Spleen (tissue), 11 donors: ENCODE measurements around the gene CNTN5. TPM values are rescaled to one million over a fixed set of nuclear protein-coding genes. Genes with fewer than 3 reads are reported as not detected.

Experiments
- DNase-seq: peaks from one replicate; pipeline ENCODE4 v3.0.0-alpha.2; 2020
- H3K27ac ChIP-seq, 8 donors: fragments of 200-600 bp; sonication (generic) in 7 of 8; 1 replicate in 4 of 8; 2 replicates in 4 of 8; pipeline versions ENCODE4 v1.5.0 to v1.8.0; 2016 to 2021; ENCODE audit warnings: inconsistent platforms in 4 of 8, mild to moderate bottlenecking in 4 of 8, moderate library complexity in 1 of 8
- H3K27me3 ChIP-seq, 7 donors: fragments of 200-600 bp; sonication (generic) in 6 of 7; replicated peaks in 1 of 7; 1 replicate in 4 of 7; 2 replicates in 3 of 7; pipeline versions ENCODE4 v1.5.0 to v1.8.0; 2016 to 2021; ENCODE audit warnings: inconsistent platforms in 3 of 7, mild to moderate bottlenecking in 1 of 7
- H3K36me3 ChIP-seq, 6 donors: fragments of 200-600 bp; sonication (generic) in 5 of 6; 1 replicate in 4 of 6; 2 replicates in 2 of 6; pipeline versions ENCODE4 v1.5.0 to v1.8.0; 2016 to 2021; ENCODE audit warnings: inconsistent platforms in 2 of 6
- H3K4me1 ChIP-seq, 6 donors: fragments of 200-600 bp; sonication (generic) in 5 of 6; 1 replicate in 3 of 6; 2 replicates in 3 of 6; pipeline versions ENCODE4 v1.5.0 to v1.8.0; 2016 to 2021; ENCODE audit warnings: inconsistent platforms in 3 of 6
- H3K4me3 ChIP-seq, 8 donors: fragments of 200-600 bp; sonication (generic) in 7 of 8; 1 replicate in 4 of 8; 2 replicates in 4 of 8; pipeline versions ENCODE4 v1.5.0 to v1.8.0; 2016 to 2021; ENCODE audit warnings: inconsistent platforms in 4 of 8, mild to moderate bottlenecking in 4 of 8, moderate library complexity in 2 of 8
- H3K9me3 ChIP-seq, 8 donors: fragments of 200-600 bp; sonication (generic) in 7 of 8; 1 replicate in 4 of 8; 2 replicates in 4 of 8; pipeline versions ENCODE4 v1.5.0 to v1.8.0; 2016 to 2021; ENCODE audit warnings: inconsistent platforms in 4 of 8
- POLR2A ChIP-seq, 3 donors: fragments of 450-650 bp; IDR thresholded peaks; one replicate each; pipeline ENCODE4 v1.5.1; 2017; ENCODE audit warnings: antibody characterized with exemption in 3 of 3, mild to moderate bottlenecking in 1 of 3
- POLR2AphosphoS5 ChIP-seq, 3 donors: sonication (generic); formaldehyde crosslinking; IDR thresholded peaks; one replicate each; pipeline ENCODE4 v1.5.1; 2017; ENCODE audit warnings: antibody characterized with exemption in 3 of 3
- WGBS, 5 donors: extraction: QIAGEN DNeasy Blood & Tissue Kit in 3 of 5; methylation state at CpG; one replicate each; pipeline versions ENCODE4 v1.1.5 to v1.1.7; 2013 to 2018; 5-methylcytosine and 5-hydroxymethylcytosine counted together
- intact Hi-C: fragments of 100-400 bp; cut with DNase I; formaldehyde crosslinking; loops from one replicate; pipeline ENCODE4 v1.15.0; 2023; ENCODE audit warnings: low total_unique reads
- polyA plus RNA-seq, 3 donors: library from polyadenylated mRNA; stranded (reverse); fragments of 200-250 nt; gene quantifications; one replicate each; pipeline ENCODE4 v1.2.1, GENCODE V29; 2013
- total RNA-seq, 7 donors: library from RNA; depleted of rRNA in 3 of 7; stranded (reverse); fragments of >200 nt in 3 of 7; fragmentation: NEBNext Ultra II Directional in 4 of 7; extraction: Animal tissue kit (Norgen Biotek cat#: 25700) in 4 of 7; gene quantifications; one replicate each; pipeline versions ENCODE4 v1.1.0 to v1.2.1, GENCODE V29; 2016 to 2021
- TF ChIP-seq, protein P1 (sequence below), 11 experiments: fragments of 200-600 bp in 7 of 11; fragments of 450-650 bp in 4 of 11; sonication (generic) in 4 of 11; IDR thresholded peaks in 8 of 11; conservative IDR thresholded peaks in 3 of 11; 1 replicate in 7 of 11; 2 replicates in 4 of 11; pipeline versions ENCODE4 v1.4.0 to v1.8.0; 2016 to 2021; ENCODE audit warnings: antibody characterized with exemption in 11 of 11, inconsistent platforms in 4 of 11, mild to moderate bottlenecking in 1 of 11
- donor health status: healthy with polysubstance abuse.
- donor health status: DM: no; HTN: no; CAD: no; lungs with moderate emphysema.
- donor health status: DM: no; HTN: no; CAD: no.
- donor health status: Bipolar disorder and iron deficiency.
- donor health status: healthy.
- donor health status: DM: no; HTN: no; CAD: no.
- donor health status: DM: yes; HTN: yes; CAD: no.

CNTN5 gene
- total and polyA plus RNA-seq, 10 donors = 0.02 TPM; not detected in 8

DNA sequence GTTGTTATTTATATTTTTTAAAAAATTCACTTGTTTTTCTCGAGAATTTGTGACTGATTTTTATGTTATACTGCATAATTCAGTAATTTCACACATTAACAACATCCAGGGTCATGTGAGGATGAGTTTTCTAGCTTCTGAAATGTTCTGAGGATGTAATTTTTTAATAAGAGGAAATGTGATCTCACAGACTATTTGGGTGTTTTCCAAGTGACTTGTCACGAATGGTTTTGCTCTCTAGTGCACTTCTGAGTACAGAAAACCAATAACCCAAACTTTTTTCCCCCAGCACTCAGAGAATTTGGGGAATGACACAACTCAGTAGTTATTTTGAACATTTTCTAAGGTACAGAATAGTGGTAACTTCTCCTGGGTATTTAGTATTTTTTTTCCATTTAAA lies 845.2 kb downstream of the CNTN5 start:
- no peaks in the 10 kb centered on the region for H3K4me1 ChIP-seq
- 7 to 34% (median 17%) methylated on average over 2 of the region's 2 CpGs for WGBS, 5 donors
- intact Hi-C loops = no loop called here
- H3K4me3 ChIP-seq = no peak overlapping the region
- H3K9me3 ChIP-seq = no peaks in the 10 kb centered on the region
- no peak overlapping the region for H3K27ac ChIP-seq
- TF ChIP-seq POLR2A (IDR thresholded peaks at IDR 0.05) = no peak
- no peak for TF ChIP-seq POLR2AphosphoS5 (IDR thresholded peaks at IDR 0.05)
- TF ChIP-seq, protein P1, sequence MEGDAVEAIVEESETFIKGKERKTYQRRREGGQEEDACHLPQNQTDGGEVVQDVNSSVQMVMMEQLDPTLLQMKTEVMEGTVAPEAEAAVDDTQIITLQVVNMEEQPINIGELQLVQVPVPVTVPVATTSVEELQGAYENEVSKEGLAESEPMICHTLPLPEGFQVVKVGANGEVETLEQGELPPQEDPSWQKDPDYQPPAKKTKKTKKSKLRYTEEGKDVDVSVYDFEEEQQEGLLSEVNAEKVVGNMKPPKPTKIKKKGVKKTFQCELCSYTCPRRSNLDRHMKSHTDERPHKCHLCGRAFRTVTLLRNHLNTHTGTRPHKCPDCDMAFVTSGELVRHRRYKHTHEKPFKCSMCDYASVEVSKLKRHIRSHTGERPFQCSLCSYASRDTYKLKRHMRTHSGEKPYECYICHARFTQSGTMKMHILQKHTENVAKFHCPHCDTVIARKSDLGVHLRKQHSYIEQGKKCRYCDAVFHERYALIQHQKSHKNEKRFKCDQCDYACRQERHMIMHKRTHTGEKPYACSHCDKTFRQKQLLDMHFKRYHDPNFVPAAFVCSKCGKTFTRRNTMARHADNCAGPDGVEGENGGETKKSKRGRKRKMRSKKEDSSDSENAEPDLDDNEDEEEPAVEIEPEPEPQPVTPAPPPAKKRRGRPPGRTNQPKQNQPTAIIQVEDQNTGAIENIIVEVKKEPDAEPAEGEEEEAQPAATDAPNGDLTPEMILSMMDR (IDR thresholded peaks at IDR 0.05 in 8 of 11, conservative IDR thresholded peaks at IDR 0.05 in 3 of 11) = no peak
- no peaks in the 10 kb centered on the region for H3K27me3 ChIP-seq
- no peaks in the 10 kb centered on the region for H3K36me3 ChIP-seq
- DNase-seq = no peak

- H3K4me3 ChIP-seq = no peak overlapping the region
- 78 to 88% (median 81%) methylated on average over 5 of the region's 5 CpGs for WGBS, 5 donors
- no peaks in the 10 kb centered on the region for H3K36me3 ChIP-seq
- H3K9me3 ChIP-seq = peaks cover 0 to 11% (median 0%) of the 10 kb centered on the region in 8 donors
- H3K27ac ChIP-seq = no peak overlapping the region
- DNase-seq = no peak
- intact Hi-C loops = no loop called here
- H3K27me3 ChIP-seq = no peaks in the 10 kb centered on the region
- TF ChIP-seq POLR2AphosphoS5 (IDR thresholded peaks at IDR 0.05) = no peak
- TF ChIP-seq POLR2A (IDR thresholded peaks at IDR 0.05) = no peak
- TF ChIP-seq, protein P1 (IDR thresholded peaks at IDR 0.05 in 8 of 11, conservative IDR thresholded peaks at IDR 0.05 in 3 of 11) = no peak
- no peaks in the 10 kb centered on the region for H3K4me1 ChIP-seq
These were observed 860.9 kb downstream of the CNTN5 start for GRCh38 chr11:99881610-99882009.

DNA sequence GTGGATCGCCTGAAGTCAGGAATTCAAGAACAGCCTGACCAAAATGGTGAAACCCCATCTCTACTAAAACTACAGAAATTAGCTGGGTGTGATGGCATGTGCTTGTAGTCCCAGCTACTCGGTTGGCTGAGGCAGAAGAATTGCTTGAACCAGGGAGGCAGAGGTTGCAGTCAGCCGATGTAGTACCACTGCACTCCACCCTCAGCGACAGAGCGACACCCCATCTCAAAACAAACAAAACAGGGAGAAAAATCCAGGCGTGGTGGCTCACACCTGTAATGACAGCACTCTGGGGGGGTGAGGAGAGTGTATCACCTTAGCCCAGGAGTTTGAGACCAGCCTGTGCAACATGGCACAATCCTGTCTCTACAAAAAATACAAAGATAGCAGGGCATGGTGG lies 864.0 kb downstream of the CNTN5 start:
- WGBS, 5 donors = 81 to 88% (median 85%) methylated on average over 6 of the region's 6 CpGs
- Histone ChIP-seq H3K4me1 (no peaks in the 10 kb centered on the region), H3K27ac (no peak overlapping the region), H3K36me3 (no peaks in the 10 kb centered on the region), H3K4me3 (no peak overlapping the region), H3K9me3 (peaks cover 0 to 11% (median 0%) of the 10 kb centered on the region in 8 donors), H3K27me3 (no peaks in the 10 kb centered on the region)
- TF ChIP-seq, protein P1 (IDR thresholded peaks at IDR 0.05 in 8 of 11, conservative IDR thresholded peaks at IDR 0.05 in 3 of 11) = no peak
- TF ChIP-seq POLR2AphosphoS5 (IDR thresholded peaks at IDR 0.05) (no peak), POLR2A (IDR thresholded peaks at IDR 0.05) (no peak)
- DNase-seq = no peak
- intact Hi-C loops = no loop called here

- 83 to 96% (median 87%) methylated on average over 5 of the region's 5 CpGs for WGBS, 5 donors
- intact Hi-C loops = no loop called here
- Histone ChIP-seq H3K9me3 (peaks cover 0 to 15% (median 2%) of the 10 kb centered on the region in 8 donors), H3K4me3 (no peak overlapping the region), H3K27ac (no peak overlapping the region), H3K27me3 (no peaks in the 10 kb centered on the region), H3K36me3 (no peaks in the 10 kb centered on the region), H3K4me1 (no peaks in the 10 kb centered on the region)
- TF ChIP-seq, protein P1 (IDR thresholded peaks at IDR 0.05 in 8 of 11, conservative IDR thresholded peaks at IDR 0.05 in 3 of 11) = no peak
- TF ChIP-seq POLR2A (IDR thresholded peaks at IDR 0.05) (no peak), POLR2AphosphoS5 (IDR thresholded peaks at IDR 0.05) (no peak)
- DNase-seq = no peak
These were observed 866.7 kb downstream of the CNTN5 start for GRCh38 chr11:99887481-99887880.
